HepG2 (cell line): ENCODE results near the gene NYNRIN. TPM values are rescaled to one million over a fixed set of nuclear protein-coding genes. Genes with fewer than 3 reads are reported as not detected.
A peak's percentile ranks its signal among the peaks of the same experiment; 100 is the strongest.

Experiments used
- ATAC-seq: fragments of 200-7000 bp; cut with Tn5 transposase; 3 replicates; pipeline ENCODE4 v1.9.1; 2020; ENCODE audit warnings: mild to moderate bottlenecking, moderate library complexity
- BruUV-seq: library from RNA; stranded (reverse); fragments of 400-500 nt; replicated peaks from 2 replicates; lab custom pipeline; 2021; lab: Mats Ljungman, UMichigan
- CTCF ChIA-PET: fragments of 300-600 bp; formaldehyde crosslinking; extraction: SDS; loops from one replicate; lab custom pipeline; 2021; ENCODE audit warnings: low total read pairs, inconsistent platforms, low intra/inter-chr PET ratio; lab: Yijun Ruan, JAX
- POLR2A ChIA-PET: fragments of 350-600 bp; sonication (Branson Sonifier 250); formaldehyde crosslinking; loops from one replicate; lab custom pipeline; 2020; ENCODE audit warnings: antibody characterized with exemption, inconsistent platforms; lab: Yijun Ruan, JAX
- DNase-seq: peaks from one replicate; pipeline ENCODE4 v3.0.0-alpha.2; 2015; ENCODE audit warnings: low spot score
- FAIRE-seq: peaks from 3 replicates; lab custom pipeline; 2011; peaks lifted over from hg19 to GRCh38; lab: Jason Lieb, UNC
- H2AFZ ChIP-seq: one replicate; pipeline ENCODE4 v1.6.1; 2011; ENCODE audit warnings: low read length, inconsistent platforms
- H3K27ac ChIP-seq: fragments of 300-600 bp; 3 replicates; pipeline ENCODE4 v1.8.0; 2011; ENCODE audit warnings: mixed run types, mild to moderate bottlenecking, mixed read lengths, low read length, inconsistent platforms; ENCODE audit not compliant: insufficient read depth; ENCODE audit errors: extremely low read length
- H3K27me3 ChIP-seq, 2 experiments: fragments of 200-600 bp in 1 of 2; 2 replicates in 1 of 2; 3 replicates in 1 of 2; pipeline versions ENCODE4 v1.6.0 to v1.8.0; 2011; ENCODE audit warnings: low read length in 2 of 2, mild to moderate bottlenecking in 2 of 2, moderate library complexity in 2 of 2, inconsistent platforms in 1 of 2; ENCODE audit not compliant: insufficient read depth in 2 of 2, control insufficient read depth in 1 of 2
- H3K36me3 ChIP-seq, 2 experiments: fragments of 200-600 bp in 1 of 2; replicated peaks in 1 of 2; 2 replicates in 1 of 2; 3 replicates in 1 of 2; pipeline versions ENCODE4 v1.5.1 to v1.8.0; 2011; ENCODE audit warnings: low read length in 2 of 2, inconsistent platforms in 1 of 2; ENCODE audit not compliant: insufficient read depth in 2 of 2, control insufficient read depth in 1 of 2
- H3K4me1 ChIP-seq: 2 replicates; pipeline ENCODE4 v1.5.1; 2012; ENCODE audit warnings: low read length, inconsistent platforms; ENCODE audit not compliant: insufficient read depth
- H3K4me2 ChIP-seq: 2 replicates; pipeline ENCODE4 v1.6.0; 2011; ENCODE audit warnings: low read depth, low read length, inconsistent platforms
- H3K4me3 ChIP-seq, 3 experiments: fragments of 200-600 bp in 1 of 3; sonication (generic), shearing (Covaris generic) in 1 of 3; replicated peaks in 1 of 3; 2 replicates each; pipeline ENCODE4 v1.5.1; 2011 to 2016; ENCODE audit warnings: low read length in 3 of 3, inconsistent platforms in 2 of 3, low read depth in 2 of 3, mild to moderate bottlenecking in 2 of 3, control low read depth in 1 of 3, mixed read lengths in 1 of 3; ENCODE audit not compliant: insufficient read depth in 1 of 3
- H3K79me2 ChIP-seq: one replicate; pipeline ENCODE4 v1.6.1; 2011; ENCODE audit warnings: low read length, inconsistent platforms; ENCODE audit not compliant: insufficient read depth
- H3K9ac ChIP-seq: 2 replicates; pipeline ENCODE4 v1.6.0; 2011; ENCODE audit warnings: mild to moderate bottlenecking, low read depth, low read length, inconsistent platforms; ENCODE audit not compliant: insufficient read depth
- H3K9me3 ChIP-seq: 2 replicates; pipeline ENCODE4 v1.5.1; 2012; ENCODE audit warnings: mild to moderate bottlenecking, low read length
- H4K20me1 ChIP-seq: 2 replicates; pipeline ENCODE4 v1.6.0; 2011; ENCODE audit warnings: inconsistent platforms, mild to moderate bottlenecking, low read length, moderate library complexity; ENCODE audit not compliant: insufficient read depth
- CAMTA2 ChIP-seq: sonication (generic); formaldehyde crosslinking; IDR thresholded peaks from 2 replicates; pipeline ENCODE4 v1.4.0; 2020; ENCODE audit warnings: mild to moderate bottlenecking, missing genetic modification reagents, borderline replicate concordance
- JARID2 ChIP-seq: sonication (generic); formaldehyde crosslinking; IDR thresholded peaks from 2 replicates; pipeline ENCODE4 v1.8.1; 2023; ENCODE audit warnings: missing genetic modification reagents, inconsistent platforms; ENCODE audit not compliant: insufficient replicate concordance
- KAT7 ChIP-seq: IDR thresholded peaks from 2 replicates; pipeline ENCODE4 v1.6.1; 2018; ENCODE audit warnings: borderline replicate concordance, missing compliant biosample characterization
- MEIS1 ChIP-seq: sonication (generic); formaldehyde crosslinking; IDR thresholded peaks from 2 replicates; pipeline ENCODE4 v1.9.0; 2021; ENCODE audit warnings: mild to moderate bottlenecking, missing genetic modification reagents, moderate library complexity, borderline replicate concordance
- ZBTB38 ChIP-seq: sonication (generic); formaldehyde crosslinking; IDR thresholded peaks from 2 replicates; pipeline ENCODE4 v1.5.1; 2020; ENCODE audit warnings: mild to moderate bottlenecking, missing genetic modification reagents
- ZNF207 ChIP-seq: fragments of 450-650 bp; IDR thresholded peaks from 2 replicates; pipeline ENCODE4 v1.6.1; 2016; ENCODE audit warnings: antibody characterized with exemption, borderline replicate concordance
- ZNF333 ChIP-seq: sonication (generic); formaldehyde crosslinking; IDR thresholded peaks from 2 replicates; pipeline ENCODE4 v1.4.0; 2020; ENCODE audit warnings: mild to moderate bottlenecking, missing genetic modification reagents, borderline replicate concordance
- ZNF510 ChIP-seq: sonication (generic); formaldehyde crosslinking; IDR thresholded peaks from 2 replicates; pipeline ENCODE4 v1.4.0; 2020; ENCODE audit warnings: low read depth, mild to moderate bottlenecking, missing genetic modification reagents
- ZNF605 ChIP-seq: sonication (generic); formaldehyde crosslinking; IDR thresholded peaks from 2 replicates; pipeline ENCODE4 v1.8.0; 2022; ENCODE audit warnings: mild to moderate bottlenecking, missing genetic modification reagents
- ZNF614 ChIP-seq: IDR thresholded peaks from 2 replicates; pipeline ENCODE4 v1.6.1; 2018; ENCODE audit warnings: missing biosample characterization, missing genetic modification reagents, inconsistent platforms, borderline replicate concordance
- ZNF773 ChIP-seq: sonication (generic); formaldehyde crosslinking; IDR thresholded peaks from 2 replicates; pipeline ENCODE4 v1.4.0; 2020; ENCODE audit warnings: missing genetic modification reagents, borderline replicate concordance
- WGBS: methylation state at CpG from one replicate; pipeline ENCODE4 v1.1.6; 2017; ENCODE audit warnings: low lambda C conversion rate; 5-methylcytosine and 5-hydroxymethylcytosine counted together
- in situ Hi-C: cut with HindIII; loops from 2 replicates; pipeline ENCODE4 v1.10.0; 2017; ENCODE audit warnings: low pct_unique_long_range_greater_than_20kb; ENCODE audit not compliant: extremely low pct_ligation_motif_present
- intact Hi-C: fragments of 100-400 bp; cut with micrococcal nuclease; formaldehyde crosslinking; loops from one replicate; pipeline ENCODE4 v1.10.0; 2022; ENCODE audit not compliant: unreplicated experiment
- polyA plus RNA-seq, 8 experiments: library from polyadenylated mRNA; depleted of rRNA in 3 of 8; stranded (reverse) in 7 of 8; unstranded in 1 of 8; fragments of >200 nt; fragmentation: Illumina TruSeq in 4 of 8; extraction: Trizol in 4 of 8; gene quantifications; 2 replicates each; pipeline versions ENCODE4 v1.2.1 to v1.2.3, GENCODE V29; 2011 to 2016; ENCODE audit warnings: low read depth in 4 of 8, missing spikeins in 1 of 8, mixed read lengths in 1 of 8; ENCODE audit not compliant: insufficient read depth in 1 of 8
- total RNA-seq, 5 experiments: library from RNA; depleted of rRNA; stranded (reverse); fragments of >200 nt; fragmentation: Illumina TruSeq; extraction: Trizol; gene quantifications; 2 replicates each; pipeline ENCODE4 v1.2.3, GENCODE V29; 2016; ENCODE audit warnings: low read depth in 1 of 5
- TF ChIP-seq, protein P1 (sequence below): sonication (generic); formaldehyde crosslinking; IDR thresholded peaks from 2 replicates; pipeline ENCODE4 v1.8.0; 2022; ENCODE audit warnings: low read depth, missing genetic modification reagents
- TF ChIP-seq, protein P2 (sequence below): sonication (generic); formaldehyde crosslinking; IDR thresholded peaks from 2 replicates; pipeline ENCODE4 v1.8.0; 2022; ENCODE audit warnings: mild to moderate bottlenecking, missing genetic modification reagents, moderate library complexity
- TF ChIP-seq, protein P3 (sequence below): sonication (generic); formaldehyde crosslinking; IDR thresholded peaks from 2 replicates; pipeline ENCODE4 v1.8.1; 2022; ENCODE audit warnings: low read depth, mild to moderate bottlenecking, missing genetic modification reagents
- TF ChIP-seq, protein P4 (sequence below): sonication (generic); formaldehyde crosslinking; IDR thresholded peaks from 2 replicates; pipeline ENCODE4 v1.4.0; 2020; ENCODE audit warnings: mild to moderate bottlenecking, missing genetic modification reagents

NYNRIN gene
- total and polyA plus RNA-seq, 2 of the 13 experiments (the other 11 are each of a cell fraction or from before 2014, with no cell fraction given), result 0.63 to 1.1 TPM

DNA sequence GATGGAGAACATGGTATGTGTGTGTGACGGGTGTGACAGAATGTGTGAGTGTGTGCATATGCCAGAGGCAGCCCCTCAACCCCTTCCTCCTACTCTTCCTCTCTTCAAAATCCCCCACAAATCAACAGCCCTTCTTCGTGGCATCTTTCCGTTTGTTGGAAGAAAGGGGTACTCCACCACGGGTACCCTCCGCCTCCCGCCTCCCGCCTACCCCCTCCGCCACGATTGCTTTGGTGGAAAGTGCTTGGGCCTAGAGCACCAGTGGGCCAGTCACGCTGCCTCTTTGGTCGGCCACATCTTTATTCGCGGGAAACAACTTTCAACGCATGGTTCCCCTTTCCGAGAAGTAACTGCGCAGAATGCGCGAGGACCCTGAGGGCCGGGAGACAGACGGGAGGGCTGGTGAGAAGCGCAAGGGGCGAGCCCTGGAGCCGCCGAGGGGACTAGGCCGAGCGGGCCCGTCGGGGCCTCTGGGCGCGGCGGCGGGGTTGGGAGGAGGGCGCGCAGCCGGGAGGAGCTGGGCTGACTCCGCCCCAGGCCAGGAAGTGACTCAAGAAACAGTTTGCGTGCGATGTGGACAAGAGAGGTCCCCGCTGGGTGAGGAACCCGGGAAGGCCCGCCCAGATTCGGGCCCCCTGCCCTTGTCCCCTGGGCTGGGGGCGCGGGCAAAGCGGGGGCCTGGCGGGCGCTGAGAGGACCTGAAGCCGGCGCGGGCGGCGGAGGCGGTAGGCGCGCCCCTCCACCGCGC, 30.8 kb downstream of the NYNRIN start, which contains the start of the genes CBLN3 and KHNYN:
TSS of gene CBLN3 (minus strand) at position 274 of the 748 bp plus-strand sequence. CDS start 614 bp downstream, outside the sequence.
TSS of gene KHNYN (plus strand) at position 560 of the 748 bp plus-strand sequence. CDS start 777 bp downstream, outside the sequence.
- CTCF ChIA-PET, result interaction anchor here (8.8 to 11.8 kb wide), 2 partner anchors 65 to 98 kb away, joined by 235 to 295 read pairs; partner anchors contain the start of genes ADCY4 and NFATC4
- Histone ChIP-seq H4K20me1 (peaks cover 16% of the 10 kb centered on the region), H3K9ac (peak within 1 kb of the TSS; percentile 79), H3K9me3 (no peaks in the 10 kb centered on the region), H3K4me2 (peak within 1 kb of the TSS; percentile 86), H3K27me3 (no peaks in the 10 kb centered on the region; a peak in 1 of 5 replicates), H3K27ac (peak within 1 kb of the TSS; percentile 66), H3K36me3 (peaks cover 18 to 20% of the 10 kb centered on the region in 2 experiments), H3K4me1 (peaks cover 69% of the 10 kb centered on the region), H3K79me2 (peaks cover 6% of the 10 kb centered on the region), H2AFZ (peak within 1 kb of the TSS; percentile 18), H3K4me3 (peak within 1 kb of the TSS; percentile 65 to 82 (median 80))
- ATAC-seq, result peak; percentile 73
- intact Hi-C loops, result loop anchor here (2.0 to 10.0 kb wide), 3 partner anchors 31 to 845 kb away; partner anchors contain the start of genes NYNRIN and TINF2
- WGBS, result 13% methylated on average over 56 of the region's 57 CpGs
- no peak for FAIRE-seq
- in situ Hi-C loops, result loop anchor here (5.0 to 10.0 kb wide), 3 partner anchors 62 to 185 kb away; partner anchors contain the start of genes NFATC4 and TINF2
- BruUV-seq, result TSS peak; percentile 84
- DNase-seq, result peak; percentile 94
- POLR2A ChIA-PET, result interaction anchor here (0.6 to 9.1 kb wide), 52 partner anchors 9 to 1663 kb away, joined by 3 to 242 read pairs (median 6); partner anchors contain the start of genes ACIN1, BCL2L2, C14orf119 and CHMP4A
- TF ChIP-seq, protein P1, sequence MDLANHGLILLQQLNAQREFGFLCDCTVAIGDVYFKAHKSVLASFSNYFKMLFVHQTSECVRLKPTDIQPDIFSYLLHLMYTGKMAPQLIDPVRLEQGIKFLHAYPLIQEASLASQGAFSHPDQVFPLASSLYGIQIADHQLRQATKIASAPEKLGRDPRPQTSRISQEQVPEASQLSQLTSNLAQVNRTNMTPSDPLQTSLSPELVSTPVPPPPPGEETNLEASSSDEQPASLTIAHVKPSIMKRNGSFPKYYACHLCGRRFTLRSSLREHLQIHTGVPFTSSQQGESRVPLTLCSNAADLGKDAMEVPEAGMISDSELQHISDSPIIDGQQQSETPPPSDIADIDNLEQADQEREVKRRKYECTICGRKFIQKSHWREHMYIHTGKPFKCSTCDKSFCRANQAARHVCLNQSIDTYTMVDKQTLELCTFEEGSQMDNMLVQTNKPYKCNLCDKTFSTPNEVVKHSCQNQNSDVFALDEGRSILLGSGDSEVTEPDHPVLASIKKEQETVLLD (CRISPR knock-in tag), result no peak; the same call in 1 of the 2 replicates
- TF ChIP-seq ZNF773 (peak; percentile 61; the same call in 1 of the 2 replicates), ZBTB38 (CRISPR knock-in tag) (peak; percentile 89), ZNF333 (CRISPR knock-in tag) (peak; percentile 99), MEIS1 (no peak; the same call in 1 of the 2 replicates), KAT7 (CRISPR knock-in tag) (peak; percentile 94; the same call in 1 of the 2 replicates), ZNF207 (no peak), ZNF614 (peak; percentile 81; the same call in 1 of the 2 replicates), ZNF510 (CRISPR knock-in tag) (0 out of 2 replicates have a peak, but pooled peaks have one; percentile 71), JARID2 (CRISPR knock-in tag) (no peak), CAMTA2 (CRISPR knock-in tag) (peak; percentile 89), ZNF605 (peak; percentile 86)
- TF ChIP-seq, protein P2, sequence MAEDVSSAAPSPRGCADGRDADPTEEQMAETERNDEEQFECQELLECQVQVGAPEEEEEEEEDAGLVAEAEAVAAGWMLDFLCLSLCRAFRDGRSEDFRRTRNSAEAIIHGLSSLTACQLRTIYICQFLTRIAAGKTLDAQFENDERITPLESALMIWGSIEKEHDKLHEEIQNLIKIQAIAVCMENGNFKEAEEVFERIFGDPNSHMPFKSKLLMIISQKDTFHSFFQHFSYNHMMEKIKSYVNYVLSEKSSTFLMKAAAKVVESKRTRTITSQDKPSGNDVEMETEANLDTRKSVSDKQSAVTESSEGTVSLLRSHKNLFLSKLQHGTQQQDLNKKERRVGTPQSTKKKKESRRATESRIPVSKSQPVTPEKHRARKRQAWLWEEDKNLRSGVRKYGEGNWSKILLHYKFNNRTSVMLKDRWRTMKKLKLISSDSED (CRISPR knock-in tag), result no peak
- TF ChIP-seq, protein P3, sequence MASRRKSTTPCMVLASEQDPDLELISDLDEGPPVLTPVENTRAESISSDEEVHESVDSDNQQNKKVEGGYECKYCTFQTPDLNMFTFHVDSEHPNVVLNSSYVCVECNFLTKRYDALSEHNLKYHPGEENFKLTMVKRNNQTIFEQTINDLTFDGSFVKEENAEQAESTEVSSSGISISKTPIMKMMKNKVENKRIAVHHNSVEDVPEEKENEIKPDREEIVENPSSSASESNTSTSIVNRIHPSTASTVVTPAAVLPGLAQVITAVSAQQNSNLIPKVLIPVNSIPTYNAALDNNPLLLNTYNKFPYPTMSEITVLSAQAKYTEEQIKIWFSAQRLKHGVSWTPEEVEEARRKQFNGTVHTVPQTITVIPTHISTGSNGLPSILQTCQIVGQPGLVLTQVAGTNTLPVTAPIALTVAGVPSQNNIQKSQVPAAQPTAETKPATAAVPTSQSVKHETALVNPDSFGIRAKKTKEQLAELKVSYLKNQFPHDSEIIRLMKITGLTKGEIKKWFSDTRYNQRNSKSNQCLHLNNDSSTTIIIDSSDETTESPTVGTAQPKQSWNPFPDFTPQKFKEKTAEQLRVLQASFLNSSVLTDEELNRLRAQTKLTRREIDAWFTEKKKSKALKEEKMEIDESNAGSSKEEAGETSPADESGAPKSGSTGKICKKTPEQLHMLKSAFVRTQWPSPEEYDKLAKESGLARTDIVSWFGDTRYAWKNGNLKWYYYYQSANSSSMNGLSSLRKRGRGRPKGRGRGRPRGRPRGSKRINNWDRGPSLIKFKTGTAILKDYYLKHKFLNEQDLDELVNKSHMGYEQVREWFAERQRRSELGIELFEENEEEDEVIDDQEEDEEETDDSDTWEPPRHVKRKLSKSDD (CRISPR knock-in tag), result no peak
- TF ChIP-seq, protein P4, sequence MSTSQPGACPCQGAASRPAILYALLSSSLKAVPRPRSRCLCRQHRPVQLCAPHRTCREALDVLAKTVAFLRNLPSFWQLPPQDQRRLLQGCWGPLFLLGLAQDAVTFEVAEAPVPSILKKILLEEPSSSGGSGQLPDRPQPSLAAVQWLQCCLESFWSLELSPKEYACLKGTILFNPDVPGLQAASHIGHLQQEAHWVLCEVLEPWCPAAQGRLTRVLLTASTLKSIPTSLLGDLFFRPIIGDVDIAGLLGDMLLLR (CRISPR knock-in tag), result peak; percentile 96
